ENCODE measurements around the gene NOS3.
"Not testable (repeated sequence)": the region's sequence is repeated elsewhere in the genome, so short reads cannot be mapped to it uniquely, and the experiment has no call there.

GRCh38 chr7:151043449-151043848, 52.6 kb downstream of the NOS3 start:
- not testable (repeated sequence) for TF ChIP-seq CTCF, POLR2A (IDR thresholded peaks at IDR 0.05)
